NCI-H82 treated with DMSO at 0.1 percent for 48 hours (cell line): ENCODE results near the gene ATP2A1.
"Not testable (repeated sequence)": the region's sequence is repeated elsewhere in the genome, so short reads cannot be mapped to it uniquely, and the experiment has no call there.

Source experiments
- DNase-seq: peaks from one replicate; lab custom pipeline; 2025; ENCODE audit not compliant: unreplicated experiment; lab: John Stamatoyannopoulos, UW

ATP2A1 gene

GRCh38 chr16:28880589-28880915, 2.3 kb downstream of the ATP2A1 start:
- no peak for DNase-seq

GRCh38 chr16:28880955-28881354, 2.7 kb downstream of the ATP2A1 start:
- no peak for DNase-seq

DNA sequence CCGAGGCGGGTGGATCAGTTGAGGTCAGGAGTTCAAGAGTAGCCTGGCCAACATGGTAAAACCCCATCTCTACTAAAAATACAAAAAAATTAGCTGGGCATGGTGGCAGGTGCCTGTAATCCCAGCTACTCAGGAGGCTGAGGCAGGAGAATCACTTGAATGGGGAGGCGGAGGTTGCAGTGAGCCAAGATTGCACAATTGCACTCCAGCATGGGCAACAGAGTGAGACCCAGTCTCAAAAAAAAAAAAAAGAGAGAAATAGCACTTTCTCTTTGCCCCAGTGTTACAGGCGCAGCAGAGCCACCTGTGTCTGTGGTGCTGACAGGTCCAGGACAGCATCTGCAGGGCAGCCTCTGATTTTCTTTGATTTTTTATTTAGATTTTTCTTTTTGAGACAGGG, 3.3 kb downstream of the ATP2A1 start:
- DNase-seq, result not testable (repeated sequence)

GRCh38 chr16:28882551-28883160, 4.4 kb downstream of the ATP2A1 start:
- DNase-seq, result no peak

GRCh38 chr16:28883221-28883996, 5.1 kb downstream of the ATP2A1 start:
- DNase-seq, result no peak

DNA sequence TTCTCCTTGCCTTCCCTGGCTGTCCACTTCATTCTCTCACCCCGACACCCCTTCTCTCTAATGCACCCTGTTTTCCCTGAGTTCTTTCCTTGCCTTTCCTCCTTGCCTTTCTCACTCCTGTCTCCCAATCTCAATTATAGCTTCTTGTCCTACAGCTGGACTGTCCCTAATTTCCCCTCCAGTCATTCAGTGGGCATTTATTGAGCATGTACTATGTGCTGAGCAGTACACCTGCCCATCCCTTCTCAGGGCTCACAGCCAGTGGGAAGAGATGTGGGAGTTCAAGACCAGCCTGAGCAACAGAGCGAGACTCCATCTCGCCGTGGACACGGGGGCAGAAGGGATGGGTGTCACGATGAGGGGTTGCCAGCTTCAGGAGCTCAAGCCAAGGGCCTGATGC, 5.8 kb downstream of the ATP2A1 start:
- DNase-seq, result no peak

DNA sequence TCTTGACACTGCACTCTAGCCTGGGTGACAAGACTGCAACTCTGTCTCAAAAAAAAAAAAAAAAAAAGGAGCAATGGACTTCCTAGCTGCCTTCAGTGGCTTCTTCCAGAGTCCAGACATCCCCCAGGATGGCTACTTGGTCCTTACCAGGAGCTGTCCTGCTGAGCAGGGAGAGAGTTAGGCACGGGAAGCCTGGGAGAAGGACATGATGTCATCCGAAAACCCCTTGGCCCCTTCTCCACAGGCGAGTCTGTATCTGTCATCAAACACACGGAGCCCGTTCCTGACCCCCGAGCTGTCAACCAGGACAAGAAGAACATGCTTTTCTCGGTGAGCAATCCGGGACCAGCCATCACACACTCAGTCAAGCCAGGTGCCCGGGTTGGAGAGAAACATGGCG, 8.7 kb downstream of the ATP2A1 start:
- no peak for DNase-seq

GRCh38 chr16:28890355-28890754, 12.1 kb downstream of the ATP2A1 start:
- DNase-seq, result not testable (repeated sequence)

DNA sequence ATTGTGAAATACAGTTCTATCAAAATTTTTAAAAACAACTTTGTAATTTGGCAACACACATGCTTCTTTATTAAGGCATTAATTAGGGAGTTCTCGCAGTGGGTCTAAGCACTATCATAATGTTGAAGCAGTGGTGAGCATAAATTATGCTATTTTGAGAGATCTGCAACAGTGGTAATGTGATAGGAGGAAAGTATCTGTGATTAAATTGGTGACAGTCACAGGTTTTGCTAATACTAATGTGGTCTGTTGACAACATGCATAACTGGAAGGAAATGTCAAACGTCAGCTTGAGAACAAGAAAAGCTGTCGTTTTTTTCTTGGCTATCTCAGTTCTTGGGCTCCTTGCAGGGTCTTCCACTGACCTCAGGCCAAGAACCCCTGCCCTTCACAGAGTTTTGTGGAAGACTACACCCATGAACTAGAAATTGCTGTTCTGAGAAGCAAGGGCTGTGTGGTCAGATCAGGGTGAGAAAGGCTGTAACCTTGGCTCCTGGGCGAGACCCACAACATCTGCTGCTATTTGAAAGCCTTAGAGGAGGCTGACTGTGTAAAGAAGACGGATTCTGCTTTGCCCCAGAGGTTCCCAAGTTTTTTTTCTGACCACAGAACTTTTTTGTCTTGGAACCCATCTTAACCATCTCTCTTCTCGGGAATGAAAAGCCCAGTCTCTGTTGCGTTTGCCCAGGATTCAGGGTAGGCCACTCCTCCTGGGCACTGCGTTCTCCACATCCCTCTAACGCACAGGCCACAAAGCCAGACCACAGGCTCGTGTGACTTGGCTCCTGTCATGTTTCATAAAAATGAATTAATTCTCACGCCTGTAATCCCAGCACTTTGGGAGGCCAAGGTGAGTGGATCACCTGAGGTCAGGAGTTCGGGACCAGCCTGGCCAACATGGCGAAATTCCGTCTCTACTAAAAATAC, 13.9 kb downstream of the ATP2A1 start:
- no peak for DNase-seq

- no peak for DNase-seq
Measured at GRCh38 chr16:28893291-28893690, 15.0 kb downstream of the ATP2A1 start.

GRCh38 chr16:28895609-28896008, 17.3 kb downstream of the ATP2A1 start:
- no peak for DNase-seq

GRCh38 chr16:28897826-28898225, 19.5 kb downstream of the ATP2A1 start:
- no peak for DNase-seq

DNA sequence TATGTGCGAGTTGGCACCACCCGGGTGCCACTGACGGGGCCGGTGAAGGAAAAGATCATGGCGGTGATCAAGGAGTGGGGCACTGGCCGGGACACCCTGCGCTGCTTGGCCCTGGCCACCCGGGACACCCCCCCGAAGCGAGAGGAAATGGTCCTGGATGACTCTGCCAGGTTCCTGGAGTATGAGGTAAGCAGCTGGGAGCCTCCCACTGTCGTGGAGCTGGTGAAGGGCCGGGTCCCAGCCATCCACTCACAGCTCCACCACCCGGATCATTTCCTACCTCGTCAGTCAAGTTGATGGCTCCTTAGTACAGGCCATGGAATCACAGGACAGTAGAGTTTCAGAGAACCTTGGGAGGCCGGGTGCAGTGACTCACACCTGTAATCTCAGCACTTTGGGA, 20.0 kb downstream of the ATP2A1 start:
- DNase-seq, result no peak

DNA sequence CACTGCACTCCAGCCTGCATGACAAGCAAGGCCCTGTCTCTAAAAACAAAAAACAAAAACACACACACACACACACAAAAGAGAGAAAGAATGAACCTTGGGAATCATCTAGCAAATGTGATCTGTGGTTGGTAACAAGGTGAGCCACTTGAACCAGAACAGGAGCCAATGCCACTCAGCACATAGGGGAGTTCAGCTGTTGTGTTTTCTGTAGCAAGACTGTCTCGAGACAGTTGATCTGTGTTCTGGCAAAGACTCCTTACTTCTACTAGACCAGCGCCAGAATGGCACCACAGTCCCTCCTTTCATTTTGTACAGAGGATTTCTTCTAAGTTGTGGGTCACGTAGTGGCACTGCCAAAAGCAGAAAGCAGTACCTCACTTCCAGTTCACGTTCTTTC, 20.7 kb downstream of the ATP2A1 start:
- no peak for DNase-seq

- no peak for DNase-seq
Measured at GRCh38 chr16:28899882-28900590, 21.7 kb downstream of the ATP2A1 start.

DNA sequence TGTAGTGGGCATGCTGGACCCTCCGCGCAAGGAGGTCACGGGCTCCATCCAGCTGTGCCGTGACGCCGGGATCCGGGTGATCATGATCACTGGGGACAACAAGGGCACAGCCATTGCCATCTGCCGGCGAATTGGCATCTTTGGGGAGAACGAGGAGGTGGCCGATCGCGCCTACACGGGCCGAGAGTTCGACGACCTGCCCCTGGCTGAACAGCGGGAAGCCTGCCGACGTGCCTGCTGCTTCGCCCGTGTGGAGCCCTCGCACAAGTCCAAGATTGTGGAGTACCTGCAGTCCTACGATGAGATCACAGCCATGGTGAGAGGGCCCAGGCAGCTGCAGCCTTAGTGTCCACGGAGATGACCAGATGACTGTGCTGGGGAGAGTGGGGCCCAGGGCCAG, 22.3 kb downstream of the ATP2A1 start:
- no peak for DNase-seq

- DNase-seq, result no peak
Measured at GRCh38 chr16:28901862-28902261, 23.6 kb downstream of the ATP2A1 start.

- DNase-seq, result no peak
Measured at GRCh38 chr16:28902909-28903308, 24.6 kb downstream of the ATP2A1 start.

DNA sequence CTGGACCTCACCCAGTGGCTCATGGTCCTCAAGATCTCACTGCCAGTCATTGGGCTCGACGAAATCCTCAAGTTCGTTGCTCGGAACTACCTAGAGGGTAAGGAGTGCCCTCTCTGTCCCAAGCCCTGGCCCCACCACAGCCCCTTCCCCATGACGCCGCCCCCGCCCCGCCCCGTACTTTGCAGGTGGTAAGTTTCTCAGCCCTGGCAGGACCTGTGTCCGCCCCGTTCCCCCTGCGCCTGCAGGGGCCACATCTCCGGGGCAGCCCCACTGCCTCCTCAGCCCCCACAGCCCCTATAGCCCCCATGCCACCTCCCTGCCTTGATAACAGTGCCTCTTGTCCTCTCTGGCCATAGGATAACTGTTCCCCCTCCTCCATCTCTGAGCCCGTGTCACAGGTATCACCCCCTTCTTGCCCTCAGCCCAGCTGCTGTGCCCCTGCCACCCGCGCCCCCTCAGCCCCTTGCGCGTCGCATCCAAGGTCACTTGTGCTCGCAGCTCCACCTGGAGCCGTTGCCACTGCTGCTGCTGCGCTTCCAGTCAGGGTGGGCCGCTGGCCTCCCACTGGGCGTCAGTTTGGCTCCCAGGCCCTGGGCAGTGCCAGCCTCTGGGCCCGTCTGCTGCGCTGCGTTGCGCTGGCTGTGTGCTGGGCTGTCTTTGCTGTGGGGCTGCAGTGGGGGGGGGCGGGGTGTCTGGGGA, 25.2 kb downstream of the ATP2A1 start:
- DNase-seq, result no peak

- DNase-seq, result no peak
Measured at GRCh38 chr16:28904363-28904762, 26.1 kb downstream of the ATP2A1 start.

GRCh38 chr16:28904828-28905227, 26.5 kb downstream of the ATP2A1 start:
- DNase-seq, result no peak
